B cell (primary cell): ENCODE measurements around the gene PALB2. TPM values are rescaled to one million over a fixed set of nuclear protein-coding genes. Genes with fewer than 3 reads are reported as not detected.

Experiments used
- ATAC-seq: fragments of 200-7000 bp; cut with Tn5 transposase; one replicate; pipeline ENCODE4 v1.10.0; 2021; ENCODE audit warnings: low read depth, mild to moderate bottlenecking, moderate number of reproducible peaks, moderate library complexity
- CTCF ChIA-PET: fragments of 350-600 bp; sonication (Branson Sonifier 250); formaldehyde crosslinking; loops from one replicate; lab custom pipeline; 2021; ENCODE audit warnings: antibody characterized with exemption, inconsistent platforms; lab: Charles Lee
- POLR2A ChIA-PET: fragments of 350-600 bp; sonication (Branson Sonifier 250); formaldehyde crosslinking; loops from one replicate; lab custom pipeline; 2021; ENCODE audit warnings: antibody characterized with exemption; lab: Charles Lee
- DNase-seq: peaks from one replicate; pipeline ENCODE4 v3.0.0; 2013
- H2AFZ ChIP-seq: 2 replicates; pipeline ENCODE4 v1.6.1; 2012; ENCODE audit warnings: mild to moderate bottlenecking, low read depth, low read length; ENCODE audit not compliant: insufficient read depth, poor library complexity, severe bottlenecking
- H3K27ac ChIP-seq, 2 donors: 1 replicate in 1 of 2; 2 replicates in 1 of 2; pipeline ENCODE4 v1.5.1; 2012 to 2013; ENCODE audit warnings: low read length in 2 of 2, mild to moderate bottlenecking in 2 of 2, moderate library complexity in 1 of 2
- H3K27me3 ChIP-seq, 4 experiments: fragments of 200-600 bp in 1 of 4; sonication (generic) in 1 of 4; replicated peaks in 1 of 4; 1 replicate in 2 of 4; 2 replicates in 2 of 4; pipeline versions ENCODE4 v1.6.1 to v1.7.0; 2013 to 2016; ENCODE audit warnings: low read length in 3 of 4, mild to moderate bottlenecking in 2 of 4, mixed read lengths in 1 of 4, moderate library complexity in 1 of 4; ENCODE audit not compliant: insufficient read depth in 4 of 4, control insufficient read depth in 3 of 4; ENCODE audit errors: control extremely low read depth in 1 of 4
- H3K36me3 ChIP-seq, 2 experiments: replicated peaks in 1 of 2; 1 replicate in 1 of 2; 2 replicates in 1 of 2; pipeline versions ENCODE4 v1.6.1 to v1.7.1; 2013; ENCODE audit warnings: low read length in 1 of 2; ENCODE audit not compliant: insufficient read depth in 2 of 2, control insufficient read depth in 1 of 2; ENCODE audit errors: control extremely low read depth in 1 of 2, extremely low read depth in 1 of 2
- H3K4me1 ChIP-seq, 2 donors: fragments of 200-600 bp in 1 of 2; sonication (generic) in 1 of 2; 1 replicate in 1 of 2; 2 replicates in 1 of 2; pipeline versions ENCODE4 v1.5.1 to v1.6.1; 2013 to 2017; ENCODE audit warnings: low read length in 2 of 2; ENCODE audit not compliant: control insufficient read depth in 2 of 2, insufficient read depth in 2 of 2
- H3K4me2 ChIP-seq: replicated peaks from 2 replicates; pipeline ENCODE3; 2012; ENCODE audit warnings: mild to moderate bottlenecking, low read depth, low read length; ENCODE audit not compliant: poor library complexity, severe bottlenecking
- H3K4me3 ChIP-seq, 5 experiments: fragments of 200-600 bp in 1 of 5; sonication (generic) in 1 of 5; 1 replicate in 3 of 5; 2 replicates in 2 of 5; pipeline versions ENCODE4 v1.5.1 to v1.7.0; 2011 to 2016; ENCODE audit warnings: low read length in 4 of 5, mild to moderate bottlenecking in 4 of 5, low read depth in 2 of 5, control low read depth in 1 of 5, moderate library complexity in 1 of 5; ENCODE audit not compliant: insufficient read depth in 1 of 5; ENCODE audit errors: control extremely low read depth in 1 of 5, extremely low read depth in 1 of 5
- H3K79me2 ChIP-seq: fragments of 200-600 bp; sonication (generic); one replicate; pipeline ENCODE4 v1.6.0; 2016; ENCODE audit warnings: low read length; ENCODE audit not compliant: control insufficient read depth, insufficient read depth
- H3K9ac ChIP-seq: fragments of 200-600 bp; sonication (generic); 2 replicates; pipeline ENCODE4 v1.6.1; 2017; ENCODE audit warnings: mild to moderate bottlenecking, low read length, moderate library complexity
- H3K9me3 ChIP-seq, 3 donors: one replicate each; pipeline versions ENCODE4 v1.6.1 to v1.7.1; 2013; ENCODE audit warnings: low read length in 2 of 3; ENCODE audit not compliant: control insufficient read depth in 2 of 3, insufficient read depth in 1 of 3; ENCODE audit errors: control extremely low read depth in 1 of 3
- H4K20me1 ChIP-seq: 2 replicates; pipeline ENCODE4 v1.6.0; 2012; ENCODE audit warnings: mild to moderate bottlenecking, low read length; ENCODE audit not compliant: insufficient read depth, control insufficient read depth, poor library complexity, severe bottlenecking
- H3K27ac Mint-ChIP-seq: one replicate; pipeline ENCODE4 v1.8.0; 2021; ENCODE audit warnings: mixed read lengths
- H3K27me3 Mint-ChIP-seq: one replicate; pipeline ENCODE4 v1.8.0; 2021; ENCODE audit warnings: mixed read lengths
- H3K4me1 Mint-ChIP-seq: one replicate; pipeline ENCODE4 v1.8.0; 2021; ENCODE audit warnings: mixed read lengths
- H3K4me3 Mint-ChIP-seq: one replicate; pipeline ENCODE4 v1.8.0; 2021; ENCODE audit warnings: mixed read lengths
- H3K9me3 Mint-ChIP-seq: one replicate; pipeline ENCODE4 v1.8.0; 2022; ENCODE audit warnings: mixed read lengths; ENCODE audit not compliant: insufficient read depth
- EZH2 ChIP-seq: IDR thresholded peaks from 2 replicates; pipeline ENCODE4 v1.6.1; 2012; ENCODE audit warnings: borderline replicate concordance, low read depth, mild to moderate bottlenecking, moderate library complexity, low read length; ENCODE audit not compliant: insufficient read depth, poor library complexity, severe bottlenecking
- WGBS: methylation state at CpG from one replicate; pipeline ENCODE4 v1.1.5; 2013; ENCODE audit warnings: missing lambda C conversion rate; ENCODE audit not compliant: insufficient coverage; 5-methylcytosine and 5-hydroxymethylcytosine counted together
- intact Hi-C: fragments of 100-400 bp; cut with micrococcal nuclease; formaldehyde crosslinking; loops from one replicate; pipeline ENCODE4 v1.10.0; 2022
- polyA plus RNA-seq: library from polyadenylated mRNA; depleted of rRNA; stranded (reverse); fragments of >200 nt; gene quantifications from 2 replicates; pipeline ENCODE4 v1.2.3, GENCODE V29; 2012
- total RNA-seq, 2 donors: library from RNA; stranded (reverse); fragments of 120-200 nt in 1 of 2; gene quantifications; 1 replicate in 1 of 2; 2 replicates in 1 of 2; pipeline versions ENCODE4 v1.2.3 to v1.2.4, GENCODE V29; 2013 to 2022
- TF ChIP-seq, protein P1 (sequence below): fragments of 200-600 bp; IDR thresholded peaks from one replicate; pipeline ENCODE4 v1.8.0; 2022; ENCODE audit warnings: antibody characterized with exemption, mild to moderate bottlenecking

PALB2 gene
- total and polyA plus RNA-seq, 2 donors (not counting 1 experiment from before 2014, with no cell fraction given), result 3.6 to 16.3 TPM

GRCh38 chr16:23676924-23677480, 35.9 kb upstream of the PALB2 start:
- no peak overlapping the region for H2AFZ ChIP-seq
- peaks cover 0 to 7% of the 10 kb centered on the region in 2 experiments for H3K36me3 ChIP-seq
- Mint-ChIP-seq H3K27me3 (no peaks in the 10 kb centered on the region), H3K4me3 (no peak overlapping the region), H3K27ac (no peak overlapping the region), H3K9me3 (no peaks in the 10 kb centered on the region), H3K4me1 (peaks cover 17% of the 10 kb centered on the region)
- no peak overlapping the region for H3K9ac ChIP-seq
- TF ChIP-seq, protein P1, sequence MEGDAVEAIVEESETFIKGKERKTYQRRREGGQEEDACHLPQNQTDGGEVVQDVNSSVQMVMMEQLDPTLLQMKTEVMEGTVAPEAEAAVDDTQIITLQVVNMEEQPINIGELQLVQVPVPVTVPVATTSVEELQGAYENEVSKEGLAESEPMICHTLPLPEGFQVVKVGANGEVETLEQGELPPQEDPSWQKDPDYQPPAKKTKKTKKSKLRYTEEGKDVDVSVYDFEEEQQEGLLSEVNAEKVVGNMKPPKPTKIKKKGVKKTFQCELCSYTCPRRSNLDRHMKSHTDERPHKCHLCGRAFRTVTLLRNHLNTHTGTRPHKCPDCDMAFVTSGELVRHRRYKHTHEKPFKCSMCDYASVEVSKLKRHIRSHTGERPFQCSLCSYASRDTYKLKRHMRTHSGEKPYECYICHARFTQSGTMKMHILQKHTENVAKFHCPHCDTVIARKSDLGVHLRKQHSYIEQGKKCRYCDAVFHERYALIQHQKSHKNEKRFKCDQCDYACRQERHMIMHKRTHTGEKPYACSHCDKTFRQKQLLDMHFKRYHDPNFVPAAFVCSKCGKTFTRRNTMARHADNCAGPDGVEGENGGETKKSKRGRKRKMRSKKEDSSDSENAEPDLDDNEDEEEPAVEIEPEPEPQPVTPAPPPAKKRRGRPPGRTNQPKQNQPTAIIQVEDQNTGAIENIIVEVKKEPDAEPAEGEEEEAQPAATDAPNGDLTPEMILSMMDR, result no peak
- intact Hi-C loops, result no loop called here
- ChIA-PET CTCF (interaction anchor here (0.7 to 2.7 kb wide), 5 partner anchors 20 to 1014 kb away, joined by 3 to 9 read pairs (median 3); no protein-coding TSS in a partner anchor), POLR2A (interaction anchor here (0.7 kb wide), 1 partner anchor 22 kb away, joined by 3 read pairs; no protein-coding TSS in a partner anchor)
- H3K27me3 ChIP-seq, result peaks cover 0 to 13% (median 3%) of the 10 kb centered on the region in 4 experiments
- no peak overlapping the region for H3K4me2 ChIP-seq
- DNase-seq (no peak), ATAC-seq (no peak)
- no peaks in the 10 kb centered on the region for H4K20me1 ChIP-seq
- no peak overlapping the region for H3K4me3 ChIP-seq
- 100% methylated on average over 2 of the region's 2 CpGs for whole genome bisulfite sequencing
- peaks cover 19% of the 10 kb centered on the region for H3K79me2 ChIP-seq
- no peaks in the 10 kb centered on the region for H3K9me3 ChIP-seq
- H3K4me1 ChIP-seq, result peaks cover 12 to 15% of the 10 kb centered on the region in 2 donors
- no peak overlapping the region for H3K27ac ChIP-seq

DNA sequence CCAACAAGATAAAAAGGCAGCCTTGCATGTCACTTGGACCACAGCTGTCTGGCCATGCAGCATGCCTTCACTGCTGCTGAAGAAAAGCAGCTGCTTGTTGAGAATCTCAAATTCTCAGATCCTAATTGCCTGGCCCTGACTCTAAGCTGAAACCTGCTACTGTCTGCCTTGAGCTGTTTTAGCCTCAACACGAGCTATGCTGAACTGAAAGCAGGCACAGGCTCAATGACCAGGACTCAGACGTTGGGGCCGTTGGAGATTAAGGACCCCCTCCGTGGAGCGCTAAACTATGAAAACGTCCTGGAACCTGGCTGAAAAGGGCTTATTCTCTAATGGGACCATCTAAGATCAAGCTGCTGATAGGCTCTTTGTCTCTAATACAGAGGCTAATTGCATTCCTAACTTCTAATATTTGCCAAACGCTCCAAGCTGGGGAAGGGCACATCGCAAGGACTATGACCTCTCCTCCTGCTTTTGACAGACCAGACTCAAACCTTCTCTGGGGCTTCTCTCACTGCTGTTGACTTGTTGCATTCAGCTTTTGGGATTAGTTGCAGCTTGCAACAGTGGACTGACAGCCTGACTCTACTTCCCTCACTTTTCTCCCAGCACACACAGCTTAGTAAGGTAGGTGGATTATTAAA, 33.0 kb upstream of the PALB2 start:
- Histone ChIP-seq H3K4me3 (no peak overlapping the region), H3K27me3 (peaks cover 0 to 5% (median 2%) of the 10 kb centered on the region in 4 experiments), H2AFZ (no peak overlapping the region), H3K9ac (no peak overlapping the region), H3K9me3 (no peaks in the 10 kb centered on the region), H3K4me1 (peaks cover 20 to 28% of the 10 kb centered on the region in 2 donors), H3K4me2 (no peak overlapping the region), H4K20me1 (peaks cover 18% of the 10 kb centered on the region), H3K27ac (no peak overlapping the region), H3K79me2 (peaks cover 8% of the 10 kb centered on the region), H3K36me3 (peaks cover 0 to 12% of the 10 kb centered on the region in 2 experiments)
- H3K4me3 Mint-ChIP-seq, result no peak overlapping the region
- H3K9me3 Mint-ChIP-seq, result no peaks in the 10 kb centered on the region
- ChIA-PET POLR2A (no interaction called here), CTCF (no interaction called here)
- ATAC-seq (no peak), DNase-seq (no peak)
- H3K27ac Mint-ChIP-seq, result no peak overlapping the region
- intact Hi-C loops, result no loop called here
- H3K4me1 Mint-ChIP-seq, result peaks cover 28% of the 10 kb centered on the region
- 91% methylated on average over 8 of the region's 8 CpGs for WGBS
- no peaks in the 10 kb centered on the region for H3K27me3 Mint-ChIP-seq
- TF ChIP-seq, protein P1, result no peak
- TF ChIP-seq EZH2, result no peak
